Left ventricle myocardium inferior (tissue), 1 donor: ENCODE measurements around the gene TRMT1. TPM values are rescaled to one million over a fixed set of nuclear protein-coding genes. Genes with fewer than 3 reads are reported as not detected.

Experiments
- DNase-seq: peaks from one replicate; pipeline ENCODE4 v3.0.0-alpha.2; 2020
- H3K27ac ChIP-seq: fragments of 200-600 bp; replicated peaks from 2 replicates; pipeline ENCODE4 v1.8.0; 2021
- H3K27me3 ChIP-seq: fragments of 200-600 bp; 2 replicates; pipeline ENCODE4 v1.8.0; 2021; ENCODE audit warnings: low read depth
- H3K36me3 ChIP-seq: fragments of 200-600 bp; 2 replicates; pipeline ENCODE4 v1.8.0; 2021
- H3K4me1 ChIP-seq: fragments of 200-600 bp; 2 replicates; pipeline ENCODE4 v1.8.0; 2021
- H3K4me3 ChIP-seq: fragments of 200-600 bp; 2 replicates; pipeline ENCODE4 v1.8.0; 2021; ENCODE audit warnings: mild to moderate bottlenecking, moderate library complexity
- H3K9me3 ChIP-seq: fragments of 200-600 bp; replicated peaks from 2 replicates; pipeline ENCODE4 v1.8.0; 2021
- CTCF ChIP-seq: fragments of 200-600 bp; IDR thresholded peaks from 2 replicates; pipeline ENCODE4 v1.8.0; 2021; ENCODE audit warnings: antibody characterized with exemption, mild to moderate bottlenecking, borderline replicate concordance
- intact Hi-C: fragments of 100-400 bp; cut with micrococcal nuclease; formaldehyde crosslinking; loops from one replicate; pipeline ENCODE4 v1.11.0; 2022
- total RNA-seq: library from RNA; stranded (reverse); fragmentation: NEBNext Ultra II Directional; extraction: Animal tissue kit (Norgen Biotek cat#: 25700); gene quantifications from one replicate; pipeline ENCODE4 v1.2.1, GENCODE V29; 2021
- donor health status: DM: no; HTN: yes; CAD: no; lungs with severe emphysema.

Gene TRMT1
- total RNA-seq, 1 donor from 2014 or later, result 19.6 TPM

GRCh38 chr19:13139633-13140311, 23.2 kb upstream of the TRMT1 start:
- intact Hi-C loops, result no loop called here
- Histone ChIP-seq H3K4me3 (no peak overlapping the region), H3K27ac (no peak overlapping the region), H3K36me3 (peaks cover 54% of the 10 kb centered on the region), H3K4me1 (peaks cover 7% of the 10 kb centered on the region), H3K9me3 (no peaks in the 10 kb centered on the region), H3K27me3 (no peaks in the 10 kb centered on the region)
- no peak for TF ChIP-seq CTCF
- no peak for DNase-seq

- Histone ChIP-seq H3K36me3 (peaks cover 45% of the 10 kb centered on the region), H3K4me3 (no peak overlapping the region)
- no peak for TF ChIP-seq CTCF
These were observed 22.3 kb upstream of the TRMT1 start for GRCh38 chr19:13138916-13139198.

GRCh38 chr19:13138171-13138915, 21.8 kb upstream of the TRMT1 start:
- Histone ChIP-seq H3K4me3 (no peak overlapping the region), H3K4me1 (peaks cover 21% of the 10 kb centered on the region), H3K9me3 (no peaks in the 10 kb centered on the region), H3K27ac (no peak overlapping the region), H3K36me3 (peaks cover 43% of the 10 kb centered on the region), H3K27me3 (no peaks in the 10 kb centered on the region)
- DNase-seq, result no peak
- intact Hi-C loops, result no loop called here
- no peak for TF ChIP-seq CTCF

More at GRCh38 chr19:13138916-13139198, 22.3 kb upstream of the TRMT1 start:
- Histone ChIP-seq H3K27me3 (no peaks in the 10 kb centered on the region), H3K4me1 (peaks cover 16% of the 10 kb centered on the region), H3K27ac (no peak overlapping the region), H3K9me3 (no peaks in the 10 kb centered on the region)
- DNase-seq, result no peak
- intact Hi-C loops, result no loop called here

GRCh38 chr19:13137290-13137794, 20.8 kb upstream of the TRMT1 start:
- Histone ChIP-seq H3K4me1 (peaks cover 30% of the 10 kb centered on the region), H3K27me3 (no peaks in the 10 kb centered on the region), H3K27ac (no peak overlapping the region), H3K4me3 (no peak overlapping the region), H3K36me3 (peaks cover 43% of the 10 kb centered on the region), H3K9me3 (no peaks in the 10 kb centered on the region)
- TF ChIP-seq CTCF, result no peak
- DNase-seq, result no peak
- intact Hi-C loops, result no loop called here

GRCh38 chr19:13135068-13136062, 18.8 kb upstream of the TRMT1 start:
- H3K27me3 ChIP-seq, result no peaks in the 10 kb centered on the region
- intact Hi-C loops, result no loop called here
- H3K4me1 ChIP-seq, result peaks cover 30% of the 10 kb centered on the region
- H3K9me3 ChIP-seq, result no peaks in the 10 kb centered on the region
- TF ChIP-seq CTCF, result no peak
- no peak for DNase-seq
- peaks cover 43% of the 10 kb centered on the region for H3K36me3 ChIP-seq
- peak overlapping the region; percentile 86 for H3K27ac ChIP-seq
- no peak overlapping the region for H3K4me3 ChIP-seq
